GM12875 (cell line): ENCODE results near the gene DGCR6L.
"Not testable (repeated sequence)": the region's sequence is repeated elsewhere in the genome, so short reads cannot be mapped to it uniquely, and the experiment has no call there.

Source experiments
- H3K4me3 ChIP-seq: one replicate; pipeline ENCODE4 v1.5.1; 2011; ENCODE audit warnings: low read depth, low read length, control low read depth
- TF ChIP-seq, protein P1 (sequence below): IDR thresholded peaks from 2 replicates; pipeline ENCODE4 v1.5.1; 2011; ENCODE audit warnings: low read depth, mild to moderate bottlenecking, control low read depth, inconsistent platforms, low read length, moderate library complexity, borderline replicate concordance; ENCODE audit not compliant: insufficient read depth

DGCR6L gene

DNA sequence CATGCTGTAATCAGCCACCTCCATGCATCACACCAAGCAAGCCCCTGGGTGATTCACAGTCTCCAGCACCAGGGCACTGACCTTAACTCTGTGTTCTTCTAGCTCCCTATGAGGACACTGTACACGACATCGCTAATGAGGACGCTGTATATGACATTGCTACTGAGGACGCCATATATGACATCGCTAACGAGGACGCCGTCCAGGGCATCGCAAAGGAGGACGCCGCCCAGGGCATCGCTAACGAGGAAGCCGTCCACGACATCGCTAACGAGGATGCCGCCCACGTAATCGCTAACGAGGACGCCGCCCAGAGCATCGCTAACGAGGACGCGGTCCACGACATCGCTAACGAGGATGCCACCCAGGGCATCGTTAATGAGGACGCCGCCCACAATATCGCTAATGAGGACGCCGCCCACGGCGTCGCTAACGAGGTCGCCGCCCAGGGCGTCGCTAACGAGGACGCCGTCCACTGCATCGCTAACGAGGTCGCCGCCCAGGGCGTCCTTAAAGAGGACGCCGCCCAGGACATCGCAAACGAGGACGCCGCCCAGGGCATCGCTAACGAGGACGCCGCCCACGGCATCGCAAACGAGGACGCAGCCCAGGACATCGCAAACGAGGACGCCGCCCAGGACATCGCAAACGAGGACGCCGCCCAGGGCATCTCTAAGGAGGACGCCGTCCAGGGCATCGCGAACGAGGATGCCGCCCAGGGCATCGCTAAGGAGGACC, 34.5 kb upstream of the DGCR6L start:
- TF ChIP-seq, protein P1, sequence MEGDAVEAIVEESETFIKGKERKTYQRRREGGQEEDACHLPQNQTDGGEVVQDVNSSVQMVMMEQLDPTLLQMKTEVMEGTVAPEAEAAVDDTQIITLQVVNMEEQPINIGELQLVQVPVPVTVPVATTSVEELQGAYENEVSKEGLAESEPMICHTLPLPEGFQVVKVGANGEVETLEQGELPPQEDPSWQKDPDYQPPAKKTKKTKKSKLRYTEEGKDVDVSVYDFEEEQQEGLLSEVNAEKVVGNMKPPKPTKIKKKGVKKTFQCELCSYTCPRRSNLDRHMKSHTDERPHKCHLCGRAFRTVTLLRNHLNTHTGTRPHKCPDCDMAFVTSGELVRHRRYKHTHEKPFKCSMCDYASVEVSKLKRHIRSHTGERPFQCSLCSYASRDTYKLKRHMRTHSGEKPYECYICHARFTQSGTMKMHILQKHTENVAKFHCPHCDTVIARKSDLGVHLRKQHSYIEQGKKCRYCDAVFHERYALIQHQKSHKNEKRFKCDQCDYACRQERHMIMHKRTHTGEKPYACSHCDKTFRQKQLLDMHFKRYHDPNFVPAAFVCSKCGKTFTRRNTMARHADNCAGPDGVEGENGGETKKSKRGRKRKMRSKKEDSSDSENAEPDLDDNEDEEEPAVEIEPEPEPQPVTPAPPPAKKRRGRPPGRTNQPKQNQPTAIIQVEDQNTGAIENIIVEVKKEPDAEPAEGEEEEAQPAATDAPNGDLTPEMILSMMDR, result no peak
- H3K4me3 ChIP-seq, result no peak overlapping the region

DNA sequence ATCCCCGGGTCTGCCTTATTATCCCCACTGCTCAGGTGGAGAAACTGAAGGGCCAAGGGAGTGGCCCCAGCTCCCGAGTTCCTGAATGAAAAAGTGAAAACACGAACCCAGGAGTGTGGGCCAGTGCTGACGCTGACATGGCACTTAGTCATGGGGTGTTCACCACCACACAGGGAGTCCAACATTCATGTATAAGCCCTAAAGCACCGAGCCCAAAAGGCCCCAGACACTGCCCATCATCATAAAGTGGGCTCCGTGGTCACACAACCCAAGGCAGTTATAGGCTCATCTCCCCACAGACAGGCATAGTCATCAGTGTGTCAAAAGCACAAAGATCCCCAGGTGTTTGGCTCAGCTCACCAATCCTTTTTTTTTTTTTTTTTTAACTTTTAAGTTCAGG, 32.7 kb upstream of the DGCR6L start:
- not testable (repeated sequence) for H3K4me3 ChIP-seq

DNA sequence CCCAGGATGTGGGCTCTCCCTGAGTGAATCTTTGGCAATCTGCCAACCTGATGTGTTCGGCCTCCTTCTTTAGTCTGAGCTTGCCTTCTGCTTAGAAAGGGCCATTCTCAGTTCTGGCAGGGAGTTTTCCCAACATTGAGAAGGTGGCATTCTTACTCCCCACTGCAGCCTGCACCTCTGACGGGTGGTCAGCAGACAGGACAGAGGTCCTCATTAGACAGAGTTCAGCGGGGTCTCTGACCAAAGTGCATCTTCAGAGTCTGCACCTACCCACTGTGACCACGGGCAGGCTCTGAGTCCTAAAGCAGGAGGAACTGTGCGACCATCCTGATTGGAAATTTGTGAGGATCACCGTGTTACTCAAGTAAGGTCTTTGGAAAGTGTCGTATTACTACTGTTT, 26.7 kb upstream of the DGCR6L start:
- H3K4me3 ChIP-seq, result not testable (repeated sequence)

DNA sequence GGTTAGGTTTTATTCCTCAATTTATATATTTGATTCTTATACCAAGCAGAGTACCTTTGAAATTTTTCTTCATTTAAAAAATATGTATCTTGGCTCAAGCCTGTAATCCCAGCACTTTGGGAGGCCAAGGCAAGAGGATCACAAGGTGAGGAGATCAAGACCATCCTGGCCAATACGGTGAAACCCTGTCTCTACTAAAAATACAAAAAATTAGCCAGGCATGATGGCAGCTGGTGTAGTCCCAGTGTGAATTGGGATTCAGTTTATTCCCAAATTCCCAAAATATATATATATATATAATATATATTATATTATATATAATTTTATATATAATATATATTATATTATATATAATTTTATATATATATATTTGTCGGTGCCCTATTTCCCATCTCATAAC, 18.4 kb upstream of the DGCR6L start:
- H3K4me3 ChIP-seq, result not testable (repeated sequence)

DNA sequence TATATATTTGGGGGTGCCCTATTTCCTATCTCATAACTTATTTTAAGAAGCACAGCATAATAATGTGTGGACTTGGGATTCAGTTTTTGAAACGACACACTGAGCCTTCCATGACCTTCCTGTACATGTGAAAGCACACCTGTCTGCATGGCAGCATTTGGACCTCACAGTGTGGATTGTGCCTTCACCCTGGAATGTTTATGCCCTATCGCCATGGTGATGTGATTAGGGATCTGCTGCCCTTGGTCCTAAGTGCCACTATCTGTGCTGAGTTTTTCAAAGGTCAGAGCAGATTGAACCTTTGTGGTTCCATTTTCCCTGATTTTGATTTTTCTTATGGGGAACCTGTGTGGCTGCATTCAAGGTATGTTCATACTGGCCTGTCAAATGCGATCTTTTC, 17.9 kb upstream of the DGCR6L start:
- H3K4me3 ChIP-seq, result not testable (repeated sequence)

DNA sequence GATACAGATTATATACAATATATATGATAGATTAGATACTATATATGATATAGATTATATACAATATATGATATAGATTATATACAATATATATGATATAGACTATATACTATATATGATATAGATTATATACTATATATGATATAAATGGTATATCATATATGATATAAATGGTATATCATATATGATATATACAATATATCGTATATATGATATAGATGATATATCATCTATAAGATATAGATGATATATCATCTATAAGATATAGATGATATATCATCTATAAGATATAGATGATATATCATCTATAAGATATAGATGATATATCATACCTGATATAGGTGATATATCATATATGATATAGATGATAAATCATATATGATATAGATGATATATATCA, 16.7 kb upstream of the DGCR6L start:
- not testable (repeated sequence) for H3K4me3 ChIP-seq

DNA sequence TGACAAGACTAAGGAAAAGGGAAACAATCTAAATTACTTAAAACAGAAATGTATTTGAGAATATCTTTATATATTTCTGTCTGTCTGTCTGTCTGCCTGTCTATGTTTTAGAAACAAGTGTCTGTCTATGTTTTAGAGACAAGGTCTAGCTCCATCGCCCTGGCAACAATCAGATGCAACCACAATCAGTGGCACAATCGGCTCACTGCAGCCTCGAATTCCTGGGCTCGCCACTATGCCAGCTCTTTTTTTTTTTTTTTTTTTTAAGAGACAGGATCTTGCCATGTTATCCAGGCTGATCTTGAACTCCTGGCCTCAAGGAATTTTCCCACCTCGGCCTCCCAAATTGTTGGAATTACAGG, 8.7 kb upstream of the DGCR6L start:
- H3K4me3 ChIP-seq, result not testable (repeated sequence)

DNA sequence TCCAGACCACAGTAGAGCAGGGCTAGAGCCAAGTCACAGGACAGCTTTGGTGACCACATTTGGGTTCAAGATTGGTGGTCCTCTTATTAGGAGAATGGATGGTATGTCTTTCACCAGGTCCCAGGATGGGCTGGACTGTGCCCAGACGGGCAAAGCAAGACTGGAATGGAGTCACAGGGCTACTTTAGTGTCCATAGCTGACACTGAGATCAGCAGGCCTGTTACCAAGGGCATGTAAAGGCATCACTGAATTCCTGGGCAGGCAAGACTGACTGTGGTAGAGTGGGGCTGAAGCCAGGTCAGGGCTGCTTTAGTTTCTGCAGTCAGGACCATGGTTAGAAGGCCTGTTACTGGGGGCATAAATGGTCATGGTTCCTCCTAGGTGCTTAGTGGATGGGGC, 6.1 kb upstream of the DGCR6L start:
- not testable (repeated sequence) for H3K4me3 ChIP-seq

DNA sequence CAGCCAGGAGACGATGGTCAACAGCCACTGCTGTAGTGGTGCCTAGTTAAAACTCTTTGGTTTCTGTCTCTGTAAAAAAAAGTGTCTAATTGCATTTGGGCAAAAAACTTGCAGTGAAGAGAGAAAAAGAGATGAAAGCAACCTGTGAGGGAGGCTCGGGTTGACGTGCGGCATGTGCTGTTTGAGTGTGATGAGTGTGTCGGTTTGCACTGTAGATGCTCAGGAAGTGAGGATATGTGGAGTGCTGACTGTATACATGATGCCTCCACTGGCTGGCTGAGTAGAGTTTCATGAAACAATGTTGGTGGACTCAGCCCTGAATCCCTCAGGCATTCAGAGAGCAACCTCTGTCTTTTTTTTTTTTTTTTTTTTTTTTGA, 4.3 kb upstream of the DGCR6L start:
- TF ChIP-seq, protein P1, result no peak
- H3K4me3 ChIP-seq, result no peak overlapping the region

DNA sequence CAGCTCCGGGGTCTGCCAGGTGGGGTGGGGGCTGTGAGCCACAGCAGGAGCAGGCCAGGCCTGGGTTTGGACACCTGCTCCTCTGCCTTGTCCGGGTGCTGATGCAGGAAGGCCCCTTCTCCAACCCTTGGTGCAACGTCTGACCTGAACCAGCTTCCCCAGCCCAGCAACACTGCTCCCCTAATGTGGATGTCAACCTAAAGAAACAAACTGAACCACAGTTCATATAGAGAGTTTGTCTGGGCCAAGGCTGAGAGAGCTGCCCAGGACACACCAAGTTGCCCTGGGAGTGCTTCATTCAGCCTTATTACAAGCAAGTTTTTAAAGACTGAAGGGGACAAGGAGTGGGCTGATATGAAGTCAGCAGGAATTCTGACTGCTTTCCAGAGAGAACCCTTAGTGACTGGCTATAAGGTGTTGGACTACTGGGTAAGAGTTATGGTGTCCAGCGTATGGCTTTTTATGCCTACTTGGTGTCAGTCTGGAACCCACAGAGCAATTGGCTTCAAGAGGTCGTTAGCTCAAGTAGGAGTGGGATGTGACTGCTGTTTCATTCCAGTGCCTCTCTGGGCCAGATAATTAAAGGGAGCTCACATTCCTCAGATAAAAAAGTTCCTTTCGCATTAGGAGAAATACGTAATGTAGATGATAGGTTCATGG, 1.8 kb upstream of the DGCR6L start:
- H3K4me3 ChIP-seq, result not testable (repeated sequence)

DNA sequence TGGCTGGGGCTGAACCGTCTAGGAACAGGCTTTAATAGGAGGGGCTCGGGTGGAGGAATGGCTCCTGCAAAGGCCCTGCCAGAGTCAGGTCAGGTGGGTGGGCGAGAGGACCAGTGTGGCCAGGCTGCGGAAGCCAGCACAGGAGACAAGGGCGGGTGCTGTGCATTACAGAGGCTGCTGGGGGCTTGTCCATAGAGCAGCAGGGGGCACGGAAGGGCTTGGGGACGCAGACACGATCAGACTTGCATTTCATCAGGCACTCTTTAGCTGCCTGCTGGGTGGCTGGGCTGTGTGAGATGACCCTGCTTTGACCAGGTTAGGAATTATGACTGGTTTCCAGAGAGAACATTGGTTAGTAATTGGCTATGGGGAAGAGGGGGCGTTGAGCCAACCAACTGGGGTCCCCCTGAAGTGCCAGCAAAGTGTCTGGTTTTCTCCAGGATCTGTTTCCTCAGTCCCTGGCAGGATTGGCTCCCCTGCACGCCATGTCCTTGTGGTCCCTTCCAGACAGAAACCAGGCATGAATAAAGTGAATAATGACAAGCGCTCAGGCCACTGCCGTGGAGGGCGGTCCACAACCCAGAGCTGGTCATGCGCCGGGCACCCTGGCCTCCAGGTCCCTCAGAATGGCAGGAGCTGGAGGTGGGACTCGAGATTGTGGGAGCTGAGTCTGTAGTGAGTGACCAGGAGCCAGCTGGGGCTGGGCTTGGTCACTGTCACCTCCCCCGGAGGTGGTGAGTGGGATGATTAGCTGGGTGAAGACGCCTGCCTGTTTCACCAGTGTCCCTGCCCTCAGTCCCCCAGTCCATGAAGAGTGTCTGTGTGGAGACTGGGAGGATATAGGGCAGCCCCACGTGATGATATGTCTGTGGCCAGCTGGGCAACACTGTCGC, 1.0 kb upstream of the DGCR6L start:
- H3K4me3 ChIP-seq, result peak overlapping the region; percentile 93

DNA sequence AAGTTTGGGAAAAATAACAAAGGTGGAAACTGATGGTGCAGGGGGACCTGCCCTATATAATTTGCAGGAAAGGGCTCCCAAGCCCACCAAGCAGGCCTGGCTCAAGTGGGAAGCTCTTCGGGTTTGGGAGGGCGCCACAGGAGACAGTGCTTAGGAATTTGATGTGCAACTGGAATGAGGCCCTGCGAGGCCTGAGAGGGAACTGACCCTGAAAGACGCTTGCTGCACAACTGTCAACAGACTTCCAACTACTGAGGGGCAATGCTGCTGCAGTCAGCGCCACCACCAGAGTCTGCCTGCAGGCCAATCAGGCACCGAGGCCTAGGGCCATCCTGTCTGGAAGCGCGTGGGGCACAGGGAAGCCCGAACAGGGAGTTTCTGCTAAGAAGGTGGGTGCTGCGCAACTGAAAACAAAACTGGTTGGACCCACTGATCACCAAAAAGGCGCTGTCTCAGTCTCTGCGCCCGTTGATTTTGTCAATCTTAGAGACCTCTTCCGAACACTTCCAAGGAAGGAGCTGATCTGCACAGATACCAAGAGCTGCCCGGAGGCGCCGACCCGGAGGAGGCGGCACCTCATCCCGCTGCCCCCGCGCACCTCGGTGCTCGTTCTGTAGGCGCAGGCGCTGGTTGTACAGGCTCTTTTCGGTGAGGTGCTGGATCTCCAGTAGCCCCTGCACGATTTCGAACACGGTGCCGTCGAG, 667 bp downstream of the DGCR6L start:
- TF ChIP-seq, protein P1, result no peak
- peak overlapping the region; percentile 93 for H3K4me3 ChIP-seq

DNA sequence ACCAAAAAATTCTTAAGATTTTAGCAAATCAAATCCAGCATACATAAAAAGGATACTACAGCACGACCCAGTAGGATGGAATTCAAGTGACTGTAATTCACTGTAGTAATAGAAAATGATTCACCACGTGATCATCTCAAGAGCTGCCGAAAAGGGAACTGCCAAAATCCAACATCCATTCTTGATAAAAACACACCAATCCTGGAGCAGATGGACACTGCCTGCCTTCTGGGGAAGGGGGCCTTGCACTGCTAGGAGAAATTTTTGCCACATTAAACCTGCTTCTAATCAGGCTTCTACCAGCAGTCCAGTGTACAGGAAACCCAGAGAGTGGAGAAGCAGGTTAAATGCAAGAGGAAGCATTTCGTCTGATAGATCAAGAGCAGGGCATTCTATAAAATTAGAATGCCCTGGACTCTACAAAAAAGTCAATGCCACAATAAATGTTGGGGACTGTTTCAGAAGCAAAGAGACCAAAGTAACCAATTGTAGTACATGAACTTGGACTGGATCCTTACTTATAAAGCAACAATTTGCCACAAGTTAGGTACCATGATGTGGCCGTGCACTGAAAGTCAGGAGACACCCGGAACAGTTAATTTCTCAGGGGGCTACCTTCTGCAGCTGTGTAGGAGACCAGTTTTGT, 1.7 kb downstream of the DGCR6L start:
- not testable (repeated sequence) for H3K4me3 ChIP-seq
